ENCODE measurements around the gene CPZ.

Gene CPZ

DNA sequence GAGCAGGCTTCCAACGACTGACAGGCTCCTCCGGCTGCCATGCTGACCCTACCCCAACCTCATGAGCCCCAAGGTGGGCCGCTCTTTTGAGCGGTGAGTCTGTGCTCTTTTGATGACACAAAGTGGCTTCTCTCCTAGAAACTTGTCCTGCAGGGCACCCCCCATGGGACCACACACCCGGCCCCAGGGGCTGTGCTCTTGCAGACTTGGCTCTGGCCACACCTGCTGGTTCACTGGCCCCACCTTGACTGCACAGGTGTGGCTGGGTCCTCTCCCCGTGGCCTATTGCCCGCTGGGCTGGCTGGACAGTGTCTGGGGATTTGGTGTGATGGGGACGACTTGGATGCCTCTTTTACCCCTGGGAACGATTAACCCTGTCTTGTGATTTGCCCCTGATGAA, 1.5 kb upstream of the CPZ start:
- Histone ChIP-seq H3K27me3 (replicated peaks in 2 of 5; ENCODE audit: control insufficient read depth in 4 of 5, insufficient read depth in 5 of 5, low read length in 4 of 5) (peaks cover 0 to 80% (median 24%) of the 10 kb centered on the region in 5 experiments), H3K4me3 (ENCODE audit: control insufficient read depth in 1 of 7, extremely low read depth in 1 of 7, insufficient read depth in 4 of 7, low read depth in 2 of 7, low read length in 6 of 7) (no peak overlapping the region), H3K36me3 (ENCODE audit: control insufficient read depth in 4 of 4, insufficient read depth in 4 of 4, low read length in 3 of 4) (no peaks in the 10 kb centered on the region), H3K27ac (ENCODE audit: insufficient read depth in 1 of 2, low read depth in 1 of 2, low read length in 2 of 2, poor library complexity in 1 of 2, severe bottlenecking in 2 of 2) (no peak overlapping the region), H3K9me3 (ENCODE audit: control extremely low read depth in 1 of 5, control insufficient read depth in 4 of 5, insufficient read depth in 2 of 5, low read depth in 1 of 5, low read length in 4 of 5) (no peaks in the 10 kb centered on the region), H3K4me1 (ENCODE audit: control extremely low read depth in 1 of 4, control insufficient read depth in 4 of 4, insufficient read depth in 4 of 4, low read length in 3 of 4) (no peaks in the 10 kb centered on the region)
- POLR2A ChIA-PET = no interaction called here
- DNase-seq = no peak
- WGBS (ENCODE audit: insufficient coverage) = 83% methylated on average over 8 of the region's 9 CpGs
- CTCF ChIA-PET = interaction anchor here (1.1 kb wide), 1 partner anchor 16 kb away, joined by 3 read pairs; no protein-coding TSS in a partner anchor

DNA sequence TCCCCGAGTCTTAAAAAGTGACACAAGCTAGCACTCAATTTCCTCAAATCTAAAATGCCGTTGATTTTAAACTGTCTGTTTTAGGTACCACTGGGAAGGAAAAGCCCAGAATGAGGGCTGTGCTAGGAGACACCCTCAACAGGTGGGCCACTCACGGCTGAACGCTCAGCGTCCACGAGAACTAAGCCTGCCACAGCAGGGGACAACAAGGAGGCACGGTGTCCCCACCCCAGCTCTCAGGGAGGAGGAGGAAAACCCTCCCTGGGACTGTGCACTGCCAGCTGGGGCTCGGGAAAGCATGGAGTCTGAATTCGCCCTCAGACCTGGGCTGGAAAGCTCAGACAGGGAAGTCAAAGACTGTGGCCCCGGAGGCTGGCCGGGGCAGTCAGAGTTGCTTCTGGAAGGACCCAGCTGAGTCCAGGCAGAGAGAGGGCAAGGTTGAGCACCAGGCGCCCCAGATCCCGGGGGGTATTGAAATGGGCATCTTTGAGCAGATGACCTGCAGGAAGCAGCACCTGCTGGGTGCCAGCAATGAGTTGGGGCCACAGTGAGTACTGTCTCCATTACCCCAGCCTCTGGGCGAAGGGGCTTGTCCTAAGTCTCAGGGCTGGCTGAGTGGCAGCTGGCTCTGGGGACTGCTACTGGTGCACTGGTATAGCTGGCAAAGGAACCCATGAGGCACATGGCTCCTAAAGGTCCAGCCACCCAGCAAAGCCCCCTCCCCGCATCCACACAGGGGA, 769 bp upstream of the CPZ start:
- H3K27me3 ChIP-seq (replicated peaks in 2 of 5; ENCODE audit: control insufficient read depth in 4 of 5, insufficient read depth in 5 of 5, low read length in 4 of 5) = peaks cover 0 to 75% (median 22%) of the 10 kb centered on the region in 5 experiments
- POLR2A ChIA-PET = interaction anchor here (0.6 kb wide), 1 partner anchor 27 kb away, joined by 6 read pairs; no protein-coding TSS in a partner anchor
- CTCF ChIA-PET = interaction anchor here (1.1 kb wide), 1 partner anchor 16 kb away, joined by 3 read pairs; no protein-coding TSS in a partner anchor
- no peak overlapping the region for H3K4me3 ChIP-seq (ENCODE audit: control insufficient read depth in 1 of 7, extremely low read depth in 1 of 7, insufficient read depth in 4 of 7, low read depth in 2 of 7, low read length in 6 of 7)
- WGBS (ENCODE audit: insufficient coverage) = 66% methylated on average over 14 of the region's 15 CpGs
- H3K9me3 ChIP-seq (ENCODE audit: control extremely low read depth in 1 of 5, control insufficient read depth in 4 of 5, insufficient read depth in 2 of 5, low read depth in 1 of 5, low read length in 4 of 5) = no peaks in the 10 kb centered on the region
- H3K27ac ChIP-seq (ENCODE audit: insufficient read depth in 1 of 2, low read depth in 1 of 2, low read length in 2 of 2, poor library complexity in 1 of 2, severe bottlenecking in 2 of 2) = no peak overlapping the region
- DNase-seq = no peak
- no peaks in the 10 kb centered on the region for H3K4me1 ChIP-seq (ENCODE audit: control extremely low read depth in 1 of 4, control insufficient read depth in 4 of 4, insufficient read depth in 4 of 4, low read length in 3 of 4)
- H3K36me3 ChIP-seq (ENCODE audit: control insufficient read depth in 4 of 4, insufficient read depth in 4 of 4, low read length in 3 of 4) = no peaks in the 10 kb centered on the region

DNA sequence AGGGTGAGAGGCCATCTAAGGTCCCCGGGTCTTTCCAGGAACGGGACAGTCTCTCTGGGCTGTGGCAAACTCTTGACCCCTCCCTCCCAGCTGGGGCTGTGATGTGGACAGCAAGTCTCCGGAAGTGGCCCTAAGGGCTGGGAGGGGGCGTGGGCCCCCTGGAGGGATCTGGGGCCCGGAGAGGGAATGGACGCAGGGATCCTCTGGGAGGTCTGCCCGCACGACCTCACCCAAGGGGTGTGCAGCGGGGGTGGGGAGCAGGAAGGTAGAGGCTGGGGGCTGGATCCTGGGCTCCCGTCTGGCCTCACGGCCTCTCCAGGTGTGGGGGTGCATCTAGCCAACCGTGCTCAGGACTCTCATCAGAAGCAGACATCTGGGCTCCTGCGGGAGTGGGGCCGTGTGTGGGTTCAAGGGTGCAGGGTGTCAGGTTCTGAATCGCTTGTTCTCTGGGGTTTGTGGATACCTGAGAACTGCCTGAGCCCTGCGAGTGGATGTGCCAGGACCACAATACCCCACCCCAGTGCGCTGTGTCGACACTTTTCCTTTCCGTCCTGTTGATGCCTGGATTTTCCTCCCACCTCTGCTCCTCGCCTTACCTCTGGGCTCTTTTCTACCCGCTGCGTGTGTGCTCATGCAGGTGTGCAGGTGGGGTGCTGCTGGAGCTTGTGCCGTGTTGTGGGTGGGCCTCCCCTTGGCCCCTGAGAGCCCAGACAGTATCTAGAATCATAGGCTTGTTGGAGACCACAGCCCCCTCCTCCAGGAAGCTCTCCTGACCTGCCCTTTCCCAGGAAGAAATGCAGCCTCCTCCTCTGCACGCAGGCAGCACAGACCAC, 915 bp downstream of the CPZ start:
- WGBS (ENCODE audit: insufficient coverage) = 33% methylated on average over 17 of the region's 24 CpGs
- no peak for DNase-seq
- CTCF ChIA-PET = no interaction called here
- POLR2A ChIA-PET = no interaction called here
- no peaks in the 10 kb centered on the region for H3K36me3 ChIP-seq (ENCODE audit: control insufficient read depth in 4 of 4, insufficient read depth in 4 of 4, low read length in 3 of 4)
- no peaks in the 10 kb centered on the region for H3K9me3 ChIP-seq (ENCODE audit: control extremely low read depth in 1 of 5, control insufficient read depth in 4 of 5, insufficient read depth in 2 of 5, low read depth in 1 of 5, low read length in 4 of 5)
- H3K4me1 ChIP-seq (ENCODE audit: control extremely low read depth in 1 of 4, control insufficient read depth in 4 of 4, insufficient read depth in 4 of 4, low read length in 3 of 4) = no peaks in the 10 kb centered on the region
- H3K27me3 ChIP-seq (replicated peaks in 2 of 5; ENCODE audit: control insufficient read depth in 4 of 5, insufficient read depth in 5 of 5, low read length in 4 of 5) = peaks cover 0 to 59% (median 22%) of the 10 kb centered on the region in 5 experiments
- H3K4me3 ChIP-seq (ENCODE audit: control insufficient read depth in 1 of 7, extremely low read depth in 1 of 7, insufficient read depth in 4 of 7, low read depth in 2 of 7, low read length in 6 of 7) = no peak overlapping the region
- no peak overlapping the region for H3K27ac ChIP-seq (ENCODE audit: insufficient read depth in 1 of 2, low read depth in 1 of 2, low read length in 2 of 2, poor library complexity in 1 of 2, severe bottlenecking in 2 of 2)

DNA sequence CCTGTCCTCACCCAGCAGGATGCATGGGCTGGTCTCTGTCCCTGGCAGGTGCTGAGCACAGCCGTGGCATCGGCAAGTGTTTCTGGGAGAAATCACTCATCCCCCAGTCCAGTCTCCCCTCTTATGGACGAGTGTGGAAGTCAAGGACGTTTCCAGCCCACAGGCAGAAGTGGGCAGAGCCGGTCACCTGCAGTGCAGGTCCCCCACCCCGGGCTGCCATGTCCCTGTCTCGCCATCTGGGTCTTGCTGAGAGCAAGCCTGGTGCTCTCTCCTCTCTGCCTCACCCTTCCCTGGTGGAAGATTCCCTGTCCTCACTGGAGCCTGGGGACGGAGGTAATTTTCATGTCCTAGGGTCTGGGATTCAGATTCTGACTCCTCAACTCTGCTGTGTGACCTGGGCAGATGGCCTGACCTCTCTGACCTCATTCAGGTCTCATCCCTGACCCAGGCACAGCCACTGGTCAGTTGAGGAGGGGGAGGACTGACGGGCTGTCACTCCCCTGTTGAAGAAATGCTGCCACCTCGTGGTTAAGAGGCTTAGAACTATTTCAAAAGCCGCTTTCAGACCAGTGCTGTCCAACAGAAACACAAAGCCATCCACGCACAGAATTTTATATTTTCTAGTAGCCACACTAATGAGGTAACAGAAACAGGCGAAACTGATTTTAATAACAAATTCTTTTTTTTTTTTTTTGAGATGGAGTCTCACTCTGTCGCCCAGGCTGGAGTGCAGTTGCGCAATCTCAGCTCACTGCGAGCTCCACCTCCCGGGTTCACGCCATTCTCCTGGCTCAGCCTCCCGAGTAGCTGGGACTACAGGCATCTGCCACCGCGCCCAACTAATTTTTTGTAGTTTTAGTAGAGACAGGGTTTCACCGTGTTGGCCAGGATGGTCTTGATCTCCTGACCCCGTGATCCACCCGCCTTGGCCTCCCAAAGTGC, 1.8 kb downstream of the CPZ start:
- POLR2A ChIA-PET = no interaction called here
- no peak overlapping the region for H3K4me3 ChIP-seq (ENCODE audit: control insufficient read depth in 1 of 7, extremely low read depth in 1 of 7, insufficient read depth in 4 of 7, low read depth in 2 of 7, low read length in 6 of 7)

DNA sequence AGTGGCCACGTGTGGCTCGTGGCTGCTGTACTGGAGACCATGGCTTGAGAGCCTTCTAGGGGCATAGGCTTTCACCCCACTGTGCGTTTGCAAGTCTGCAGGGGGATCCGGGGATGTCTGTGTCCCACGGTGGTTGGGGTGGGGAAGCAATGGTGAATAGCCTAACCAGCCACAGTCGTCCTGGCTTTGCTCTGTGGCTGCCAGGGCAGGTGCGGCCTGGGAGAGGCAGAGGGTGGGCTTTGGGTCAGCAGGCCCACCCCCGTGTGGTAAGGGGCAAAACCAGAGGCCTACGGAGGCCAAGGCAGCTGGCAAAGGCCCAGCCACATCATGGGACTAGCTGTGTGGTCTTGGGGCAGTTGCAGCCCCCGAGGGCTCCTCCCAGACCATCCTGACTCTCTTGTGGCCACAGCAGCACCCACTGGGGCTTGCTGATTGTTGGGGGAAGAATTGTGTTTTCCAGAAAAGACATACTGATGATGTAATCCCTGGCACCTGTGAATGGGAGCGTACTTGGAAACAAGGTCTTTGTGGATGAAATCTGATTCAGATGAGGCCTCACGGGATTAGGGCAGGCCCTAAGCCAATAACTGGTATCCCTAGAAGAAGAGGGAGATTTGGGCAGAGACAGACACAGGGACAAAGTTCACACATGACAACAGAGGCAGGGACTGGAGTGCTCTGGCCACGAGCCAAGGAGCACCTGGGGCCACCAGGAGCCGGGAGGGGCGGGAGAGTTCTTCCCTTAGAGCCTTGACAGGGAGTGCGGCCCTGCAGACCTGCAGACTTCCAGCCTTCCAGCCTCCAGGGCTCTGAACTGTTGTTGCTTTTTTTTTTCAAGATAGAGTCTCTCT, 2.9 kb downstream of the CPZ start:
- Histone ChIP-seq H3K36me3 (ENCODE audit: control insufficient read depth in 4 of 4, insufficient read depth in 4 of 4, low read length in 3 of 4) (no peaks in the 10 kb centered on the region), H3K27me3 (replicated peaks in 2 of 5; ENCODE audit: control insufficient read depth in 4 of 5, insufficient read depth in 5 of 5, low read length in 4 of 5) (peaks cover 0 to 41% (median 18%) of the 10 kb centered on the region in 5 experiments), H3K4me1 (ENCODE audit: control extremely low read depth in 1 of 4, control insufficient read depth in 4 of 4, insufficient read depth in 4 of 4, low read length in 3 of 4) (no peaks in the 10 kb centered on the region), H3K27ac (ENCODE audit: insufficient read depth in 1 of 2, low read depth in 1 of 2, low read length in 2 of 2, poor library complexity in 1 of 2, severe bottlenecking in 2 of 2) (no peak overlapping the region), H3K4me3 (ENCODE audit: control insufficient read depth in 1 of 7, extremely low read depth in 1 of 7, insufficient read depth in 4 of 7, low read depth in 2 of 7, low read length in 6 of 7) (no peak overlapping the region), H3K9me3 (ENCODE audit: control extremely low read depth in 1 of 5, control insufficient read depth in 4 of 5, insufficient read depth in 2 of 5, low read depth in 1 of 5, low read length in 4 of 5) (no peaks in the 10 kb centered on the region)
- DNase-seq = no peak
- WGBS (ENCODE audit: insufficient coverage) = 87% methylated on average over 14 of the region's 16 CpGs
- ChIA-PET POLR2A (no interaction called here), CTCF (no interaction called here)

More for the DNA sequence above, 1.8 kb downstream of the CPZ start:
- peak; percentile 20 to 50 (median 31) for DNase-seq
- H3K27me3 ChIP-seq (replicated peaks in 2 of 5; ENCODE audit: control insufficient read depth in 4 of 5, insufficient read depth in 5 of 5, low read length in 4 of 5) = peaks cover 0 to 51% (median 22%) of the 10 kb centered on the region in 5 experiments
- CTCF ChIA-PET = no interaction called here
- no peaks in the 10 kb centered on the region for H3K36me3 ChIP-seq (ENCODE audit: control insufficient read depth in 4 of 4, insufficient read depth in 4 of 4, low read length in 3 of 4)
- H3K27ac ChIP-seq (ENCODE audit: insufficient read depth in 1 of 2, low read depth in 1 of 2, low read length in 2 of 2, poor library complexity in 1 of 2, severe bottlenecking in 2 of 2) = no peak overlapping the region
- no peaks in the 10 kb centered on the region for H3K4me1 ChIP-seq (ENCODE audit: control extremely low read depth in 1 of 4, control insufficient read depth in 4 of 4, insufficient read depth in 4 of 4, low read length in 3 of 4)
- WGBS (ENCODE audit: insufficient coverage) = 50% methylated on average over 10 of the region's 24 CpGs
- H3K9me3 ChIP-seq (ENCODE audit: control extremely low read depth in 1 of 5, control insufficient read depth in 4 of 5, insufficient read depth in 2 of 5, low read depth in 1 of 5, low read length in 4 of 5) = no peaks in the 10 kb centered on the region

DNA sequence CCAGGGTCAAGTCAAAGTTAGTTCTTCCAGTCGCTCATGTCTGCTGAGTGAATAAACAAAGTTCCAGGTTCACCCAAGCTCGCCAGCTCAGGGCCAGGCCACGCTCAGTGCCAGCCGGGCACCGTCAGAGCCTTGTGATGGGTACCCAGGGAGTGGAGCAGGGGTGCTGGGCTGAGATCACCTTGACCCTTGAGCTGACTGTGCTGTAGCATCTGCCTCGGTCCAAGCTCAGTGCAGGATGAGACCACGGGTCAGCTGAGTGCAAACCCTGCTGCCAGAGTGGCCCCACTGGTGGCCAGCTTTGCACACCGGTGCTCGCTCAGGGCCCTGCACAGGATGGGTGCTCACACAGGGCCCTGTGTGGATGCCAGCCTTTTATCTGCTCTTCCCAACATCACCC, 4.3 kb downstream of the CPZ start:
- whole genome bisulfite sequencing (ENCODE audit: insufficient coverage) = 88% methylated on average over 9 of the region's 9 CpGs
- no peaks in the 10 kb centered on the region for H3K9me3 ChIP-seq (ENCODE audit: control extremely low read depth in 1 of 5, control insufficient read depth in 4 of 5, insufficient read depth in 2 of 5, low read depth in 1 of 5, low read length in 4 of 5)
- no peak overlapping the region for H3K27ac ChIP-seq (ENCODE audit: insufficient read depth in 1 of 2, low read depth in 1 of 2, low read length in 2 of 2, poor library complexity in 1 of 2, severe bottlenecking in 2 of 2)
- no peak for DNase-seq
- no peaks in the 10 kb centered on the region for H3K36me3 ChIP-seq (ENCODE audit: control insufficient read depth in 4 of 4, insufficient read depth in 4 of 4, low read length in 3 of 4)
- POLR2A ChIA-PET = no interaction called here
- peaks cover 0 to 30% (median 13%) of the 10 kb centered on the region in 5 experiments for H3K27me3 ChIP-seq (replicated peaks in 2 of 5; ENCODE audit: control insufficient read depth in 4 of 5, insufficient read depth in 5 of 5, low read length in 4 of 5)
- CTCF ChIA-PET = interaction anchor here (1.2 to 1.7 kb wide), 2 partner anchors 11 to 129 kb away, joined by 4 to 13 read pairs; no protein-coding TSS in a partner anchor
- H3K4me3 ChIP-seq (ENCODE audit: control insufficient read depth in 1 of 7, extremely low read depth in 1 of 7, insufficient read depth in 4 of 7, low read depth in 2 of 7, low read length in 6 of 7) = no peak overlapping the region
- no peaks in the 10 kb centered on the region for H3K4me1 ChIP-seq (ENCODE audit: control extremely low read depth in 1 of 4, control insufficient read depth in 4 of 4, insufficient read depth in 4 of 4, low read length in 3 of 4)
